Fibroblast of lung (primary cell): ENCODE data around the gene ADH4.
"Not testable (repeated sequence)": the region's sequence is repeated elsewhere in the genome, so short reads cannot be mapped to it uniquely, and the experiment has no call there.

Experiments used
- CTCF ChIP-seq, 2 donors: IDR thresholded peaks in 1 of 2; conservative IDR thresholded peaks in 1 of 2; 1 replicate in 1 of 2; 2 replicates in 1 of 2; pipeline ENCODE4 v1.5.1; 2011 to 2012; ENCODE audit warnings: low read length in 2 of 2, control low read depth in 1 of 2, inconsistent platforms in 1 of 2, low read depth in 1 of 2, mild to moderate bottlenecking in 1 of 2
- EZH2 ChIP-seq: IDR thresholded peaks from 2 replicates; pipeline ENCODE4 v1.5.1; 2012; ENCODE audit warnings: low read length, control low read depth, mild to moderate bottlenecking; ENCODE audit errors: missing control alignments

GRCh38 chr4:99080869-99081268 is 63.2 kb downstream of the ADH4 start:
- TF ChIP-seq CTCF (conservative IDR thresholded peaks at IDR 0.05 in 1 of 2, IDR thresholded peaks at IDR 0.05 in 1 of 2; ENCODE audit: low read depth in 1 of 2, low read length in 2 of 2); EZH2: not testable (repeated sequence)
